HepG2 (cell line): ENCODE data around the gene PRSS1. TPM values are rescaled to one million over a fixed set of nuclear protein-coding genes. Genes with fewer than 3 reads are reported as not detected.

ENCODE experiments used
- ATAC-seq: fragments of 200-7000 bp; cut with Tn5 transposase; 3 replicates; pipeline ENCODE4 v1.9.1; 2020; ENCODE audit warnings: mild to moderate bottlenecking, moderate library complexity
- BruUV-seq: library from RNA; stranded (reverse); fragments of 400-500 nt; replicated peaks from 2 replicates; lab custom pipeline; 2021; lab: Mats Ljungman, UMichigan
- CTCF ChIA-PET: fragments of 300-600 bp; formaldehyde crosslinking; extraction: SDS; loops from one replicate; lab custom pipeline; 2021; ENCODE audit warnings: low total read pairs, inconsistent platforms, low intra/inter-chr PET ratio; lab: Yijun Ruan, JAX
- POLR2A ChIA-PET: fragments of 350-600 bp; sonication (Branson Sonifier 250); formaldehyde crosslinking; loops from one replicate; lab custom pipeline; 2020; ENCODE audit warnings: antibody characterized with exemption, inconsistent platforms; lab: Yijun Ruan, JAX
- DNase-seq: peaks from one replicate; pipeline ENCODE4 v3.0.0-alpha.2; 2015; ENCODE audit warnings: low spot score
- FAIRE-seq: peaks from 3 replicates; lab custom pipeline; 2011; peaks lifted over from hg19 to GRCh38; lab: Jason Lieb, UNC
- H2AFZ ChIP-seq: one replicate; pipeline ENCODE4 v1.6.1; 2011; ENCODE audit warnings: low read length, inconsistent platforms
- H3K27ac ChIP-seq: fragments of 300-600 bp; 3 replicates; pipeline ENCODE4 v1.8.0; 2011; ENCODE audit warnings: mixed run types, mild to moderate bottlenecking, mixed read lengths, low read length, inconsistent platforms; ENCODE audit not compliant: insufficient read depth; ENCODE audit errors: extremely low read length
- H3K27me3 ChIP-seq, 2 experiments: fragments of 200-600 bp in 1 of 2; 2 replicates in 1 of 2; 3 replicates in 1 of 2; pipeline versions ENCODE4 v1.6.0 to v1.8.0; 2011; ENCODE audit warnings: low read length in 2 of 2, mild to moderate bottlenecking in 2 of 2, moderate library complexity in 2 of 2, inconsistent platforms in 1 of 2; ENCODE audit not compliant: insufficient read depth in 2 of 2, control insufficient read depth in 1 of 2
- H3K36me3 ChIP-seq, 2 experiments: fragments of 200-600 bp in 1 of 2; replicated peaks in 1 of 2; 2 replicates in 1 of 2; 3 replicates in 1 of 2; pipeline versions ENCODE4 v1.5.1 to v1.8.0; 2011; ENCODE audit warnings: low read length in 2 of 2, inconsistent platforms in 1 of 2; ENCODE audit not compliant: insufficient read depth in 2 of 2, control insufficient read depth in 1 of 2
- H3K4me1 ChIP-seq: 2 replicates; pipeline ENCODE4 v1.5.1; 2012; ENCODE audit warnings: low read length, inconsistent platforms; ENCODE audit not compliant: insufficient read depth
- H3K4me2 ChIP-seq: 2 replicates; pipeline ENCODE4 v1.6.0; 2011; ENCODE audit warnings: low read depth, low read length, inconsistent platforms
- H3K4me3 ChIP-seq, 3 experiments: fragments of 200-600 bp in 1 of 3; sonication (generic), shearing (Covaris generic) in 1 of 3; replicated peaks in 1 of 3; 2 replicates each; pipeline ENCODE4 v1.5.1; 2011 to 2016; ENCODE audit warnings: low read length in 3 of 3, inconsistent platforms in 2 of 3, low read depth in 2 of 3, mild to moderate bottlenecking in 2 of 3, control low read depth in 1 of 3, mixed read lengths in 1 of 3; ENCODE audit not compliant: insufficient read depth in 1 of 3
- H3K79me2 ChIP-seq: one replicate; pipeline ENCODE4 v1.6.1; 2011; ENCODE audit warnings: low read length, inconsistent platforms; ENCODE audit not compliant: insufficient read depth
- H3K9ac ChIP-seq: 2 replicates; pipeline ENCODE4 v1.6.0; 2011; ENCODE audit warnings: mild to moderate bottlenecking, low read depth, low read length, inconsistent platforms; ENCODE audit not compliant: insufficient read depth
- H3K9me3 ChIP-seq: 2 replicates; pipeline ENCODE4 v1.5.1; 2012; ENCODE audit warnings: mild to moderate bottlenecking, low read length
- H4K20me1 ChIP-seq: 2 replicates; pipeline ENCODE4 v1.6.0; 2011; ENCODE audit warnings: inconsistent platforms, mild to moderate bottlenecking, low read length, moderate library complexity; ENCODE audit not compliant: insufficient read depth
- BORCS8-MEF2B ChIP-seq: sonication (generic); formaldehyde crosslinking; IDR thresholded peaks from 2 replicates; pipeline ENCODE4 v1.8.0; 2022; ENCODE audit warnings: mild to moderate bottlenecking, missing genetic modification reagents
- IRX3 ChIP-seq: sonication (generic); formaldehyde crosslinking; IDR thresholded peaks from 2 replicates; pipeline ENCODE4 v1.8.1; 2023; ENCODE audit warnings: mild to moderate bottlenecking, low read depth, missing genetic modification reagents, borderline replicate concordance
- JUND ChIP-seq: sonication (generic); formaldehyde crosslinking; IDR thresholded peaks from 2 replicates; pipeline ENCODE4 v1.8.0; 2022; ENCODE audit warnings: mild to moderate bottlenecking, missing genetic modification reagents
- KAT2B ChIP-seq: fragments of 150-350 bp; IDR thresholded peaks from 2 replicates; pipeline ENCODE4 v1.6.1; 2014; ENCODE audit warnings: low read depth, low read length, borderline replicate concordance
- KAT8 ChIP-seq: IDR thresholded peaks from 2 replicates; pipeline ENCODE4 v1.6.1; 2016; ENCODE audit warnings: missing genetic modification reagents, missing compliant biosample characterization
- MNT ChIP-seq: fragments of 450-650 bp; IDR thresholded peaks from 2 replicates; pipeline ENCODE4 v1.6.1; 2016
- MTA3 ChIP-seq: sonication (generic); formaldehyde crosslinking; IDR thresholded peaks from 2 replicates; pipeline ENCODE4 v1.4.0; 2020; ENCODE audit warnings: missing genetic modification reagents
- MTF2 ChIP-seq: sonication (generic); formaldehyde crosslinking; IDR thresholded peaks from 2 replicates; pipeline ENCODE4 v1.5.0; 2020; ENCODE audit warnings: missing genetic modification reagents, borderline replicate concordance
- TOPORS ChIP-seq: sonication (generic); formaldehyde crosslinking; IDR thresholded peaks from 2 replicates; pipeline ENCODE4 v1.8.0; 2023; ENCODE audit warnings: mild to moderate bottlenecking, missing genetic modification reagents
- ZNF121 ChIP-seq: sonication (generic); formaldehyde crosslinking; IDR thresholded peaks from 2 replicates; pipeline ENCODE4 v1.5.0; 2020; ENCODE audit warnings: mild to moderate bottlenecking, missing genetic modification reagents
- ZNF251 ChIP-seq: sonication (generic); formaldehyde crosslinking; IDR thresholded peaks from 2 replicates; pipeline ENCODE4 v1.9.0; 2021; ENCODE audit warnings: mild to moderate bottlenecking, missing genetic modification reagents
- ZNF468 ChIP-seq: sonication (generic); formaldehyde crosslinking; IDR thresholded peaks from 2 replicates; pipeline ENCODE4 v1.8.0; 2022; ENCODE audit warnings: mild to moderate bottlenecking, moderate library complexity, missing genetic modification reagents
- ZNF576 ChIP-seq: sonication (generic); formaldehyde crosslinking; IDR thresholded peaks from 2 replicates; pipeline ENCODE4 v1.4.0; 2020; ENCODE audit warnings: mild to moderate bottlenecking, missing genetic modification reagents
- ZNF720 ChIP-seq: sonication (generic); formaldehyde crosslinking; IDR thresholded peaks from 2 replicates; pipeline ENCODE4 v1.4.0; 2020; ENCODE audit warnings: missing genetic modification reagents
- WGBS: methylation state at CpG from one replicate; pipeline ENCODE4 v1.1.6; 2017; ENCODE audit warnings: low lambda C conversion rate; 5-methylcytosine and 5-hydroxymethylcytosine counted together
- in situ Hi-C: cut with HindIII; loops from 2 replicates; pipeline ENCODE4 v1.10.0; 2017; ENCODE audit warnings: low pct_unique_long_range_greater_than_20kb; ENCODE audit not compliant: extremely low pct_ligation_motif_present
- intact Hi-C: fragments of 100-400 bp; cut with micrococcal nuclease; formaldehyde crosslinking; loops from one replicate; pipeline ENCODE4 v1.10.0; 2022; ENCODE audit not compliant: unreplicated experiment
- polyA plus RNA-seq, 8 experiments: library from polyadenylated mRNA; depleted of rRNA in 3 of 8; stranded (reverse) in 7 of 8; unstranded in 1 of 8; fragments of >200 nt; fragmentation: Illumina TruSeq in 4 of 8; extraction: Trizol in 4 of 8; gene quantifications; 2 replicates each; pipeline versions ENCODE4 v1.2.1 to v1.2.3, GENCODE V29; 2011 to 2016; ENCODE audit warnings: low read depth in 4 of 8, missing spikeins in 1 of 8, mixed read lengths in 1 of 8; ENCODE audit not compliant: insufficient read depth in 1 of 8
- total RNA-seq, 5 experiments: library from RNA; depleted of rRNA; stranded (reverse); fragments of >200 nt; fragmentation: Illumina TruSeq; extraction: Trizol; gene quantifications; 2 replicates each; pipeline ENCODE4 v1.2.3, GENCODE V29; 2016; ENCODE audit warnings: low read depth in 1 of 5

Gene PRSS1
- total and polyA plus RNA-seq, 2 of the 13 experiments (the other 11 are each of a cell fraction or from before 2014, with no cell fraction given): not detected

GRCh38 chr7:142709921-142710320 is 39.4 kb upstream of the PRSS1 start (continued):
- TF ChIP-seq KAT8 (CRISPR knock-in tag) (no peak), IRX3 (CRISPR knock-in tag) (no peak), KAT2B (no peak), ZNF468 (CRISPR knock-in tag) (no peak), ZNF121 (CRISPR knock-in tag) (no peak)

- no peak overlapping the region for H3K9ac ChIP-seq
- ChIA-PET CTCF (no interaction called here), POLR2A (no interaction called here)
- BruUV-seq: no TSS peak
- in situ Hi-C loops (no loop called here), intact Hi-C loops (no loop called here)
- no peak overlapping the region for H3K4me2 ChIP-seq
- FAIRE-seq (no peak), DNase-seq (no peak), ATAC-seq (no peak)
- H3K9me3 ChIP-seq: no peaks in the 10 kb centered on the region
- H2AFZ ChIP-seq: no peak overlapping the region
- no peak overlapping the region for H3K27ac ChIP-seq
- H4K20me1 ChIP-seq: no peaks in the 10 kb centered on the region
- no peak overlapping the region for H3K4me3 ChIP-seq
- H3K27me3 ChIP-seq: peaks cover 0 to 7% of the 10 kb centered on the region in 2 experiments; a peak in 2 of 5 replicates
- H3K4me1 ChIP-seq: no peaks in the 10 kb centered on the region
- no peaks in the 10 kb centered on the region for H3K79me2 ChIP-seq
- TF ChIP-seq ZNF576: no peak
- TF ChIP-seq MTF2 (CRISPR knock-in tag): no peak
- TF ChIP-seq BORCS8-MEF2B (CRISPR knock-in tag): no peak
- TF ChIP-seq ZNF251 (CRISPR knock-in tag): no peak
- no peak for TF ChIP-seq MTA3 (CRISPR knock-in tag)
- TF ChIP-seq JUND (CRISPR knock-in tag): no peak
- TF ChIP-seq MNT: no peak
- TF ChIP-seq ZNF720 (CRISPR knock-in tag): no peak
- TF ChIP-seq TOPORS (CRISPR knock-in tag): no peak
- no peaks in the 10 kb centered on the region for H3K36me3 ChIP-seq
- WGBS: 0% methylated on average over 2 of the region's 2 CpGs
Measured at GRCh38 chr7:142711196-142711595, 38.1 kb upstream of the PRSS1 start.
